IPS-18c (cell line): ENCODE measurements around the gene CATSPERE.

Experiments
- H3K4me3 ChIP-seq: 2 replicates; pipeline ENCODE4 v1.7.0; 2013; ENCODE audit warnings: low read depth, mild to moderate bottlenecking, low read length, moderate library complexity; ENCODE audit not compliant: insufficient read depth
- H3K9me3 ChIP-seq: one replicate; pipeline ENCODE4 v1.6.1; 2013; ENCODE audit warnings: mild to moderate bottlenecking, low read length, moderate library complexity; ENCODE audit not compliant: control insufficient read depth, insufficient read depth

The CATSPERE gene

GRCh38 chr1:244461245-244462071 is at the start of gene CATSPERE:
Gene CATSPERE (plus strand): TSS chr1:244461273. CDS start chr1:244461430, 157 bp downstream.
- H3K4me3 ChIP-seq, result peak within 1 kb of the TSS; percentile 57

GRCh38 chr1:244412176-244412575 is 48.9 kb upstream of the CATSPERE start:
- no peaks in the 10 kb centered on the region for H3K9me3 ChIP-seq

More at GRCh38 chr1:244461245-244462071, at the start of gene CATSPERE:
- peaks cover 2% of the 10 kb centered on the region for H3K9me3 ChIP-seq

GRCh38 chr1:244413736-244414135 is 47.3 kb upstream of the CATSPERE start:
- Histone ChIP-seq H3K4me3 (no peak overlapping the region), H3K9me3 (no peaks in the 10 kb centered on the region)

More at GRCh38 chr1:244412176-244412575, 48.9 kb upstream of the CATSPERE start:
- H3K4me3 ChIP-seq, result no peak overlapping the region

GRCh38 chr1:244414543-244414942 is 46.5 kb upstream of the CATSPERE start:
- Histone ChIP-seq H3K4me3 (no peak overlapping the region), H3K9me3 (no peaks in the 10 kb centered on the region)

- no peak overlapping the region for H3K4me3 ChIP-seq
- H3K9me3 ChIP-seq, result no peaks in the 10 kb centered on the region
Observed at GRCh38 chr1:244419024-244419423, 42.0 kb upstream of the CATSPERE start.

GRCh38 chr1:244422174-244422573 is 38.9 kb upstream of the CATSPERE start:
- Histone ChIP-seq H3K4me3 (no peak overlapping the region), H3K9me3 (no peaks in the 10 kb centered on the region)

GRCh38 chr1:244424649-244425334 is 36.3 kb upstream of the CATSPERE start:
- Histone ChIP-seq H3K9me3 (no peaks in the 10 kb centered on the region), H3K4me3 (no peak overlapping the region)

GRCh38 chr1:244427647-244428046 is 33.4 kb upstream of the CATSPERE start:
- no peaks in the 10 kb centered on the region for H3K9me3 ChIP-seq
- H3K4me3 ChIP-seq, result no peak overlapping the region

- H3K4me3 ChIP-seq, result no peak overlapping the region
- no peaks in the 10 kb centered on the region for H3K9me3 ChIP-seq
Observed at GRCh38 chr1:244429818-244430217, 31.3 kb upstream of the CATSPERE start.

- H3K9me3 ChIP-seq, result no peaks in the 10 kb centered on the region
Observed at GRCh38 chr1:244431166-244431565, 29.9 kb upstream of the CATSPERE start.

GRCh38 chr1:244435562-244436205 is 25.4 kb upstream of the CATSPERE start:
- Histone ChIP-seq H3K9me3 (no peaks in the 10 kb centered on the region), H3K4me3 (no peak overlapping the region)

More at GRCh38 chr1:244431166-244431565, 29.9 kb upstream of the CATSPERE start:
- H3K4me3 ChIP-seq, result no peak overlapping the region

GRCh38 chr1:244436336-244437085 is 24.6 kb upstream of the CATSPERE start:
- H3K4me3 ChIP-seq, result no peak overlapping the region
- H3K9me3 ChIP-seq, result no peaks in the 10 kb centered on the region

GRCh38 chr1:244437086-244437468 is 24.0 kb upstream of the CATSPERE start:
- Histone ChIP-seq H3K4me3 (no peak overlapping the region), H3K9me3 (no peaks in the 10 kb centered on the region)

GRCh38 chr1:244439391-244440032 is 21.6 kb upstream of the CATSPERE start:
- H3K9me3 ChIP-seq, result no peaks in the 10 kb centered on the region
- H3K4me3 ChIP-seq, result no peak overlapping the region

GRCh38 chr1:244442850-244443249 is 18.2 kb upstream of the CATSPERE start:
- Histone ChIP-seq H3K9me3 (no peaks in the 10 kb centered on the region), H3K4me3 (no peak overlapping the region)

GRCh38 chr1:244444854-244445253 is 16.2 kb upstream of the CATSPERE start:
- H3K4me3 ChIP-seq, result no peak overlapping the region
- H3K9me3 ChIP-seq, result no peaks in the 10 kb centered on the region
